SK-N-SH (cell line): Measurements from ENCODE around the gene LRRN4CL. TPM values are rescaled to one million over a fixed set of nuclear protein-coding genes. Genes with fewer than 3 reads are reported as not detected.
A peak's percentile ranks its signal among the peaks of the same experiment; 100 is the strongest.
"Not testable (repeated sequence)": the region's sequence is repeated elsewhere in the genome, so short reads cannot be mapped to it uniquely, and the experiment has no call there.

Experiments
- CTCF ChIA-PET: fragments of 300-600, 350-600 bp; formaldehyde crosslinking; extraction: SDS; loops from one replicate; lab custom pipeline; 2021; lab: Yijun Ruan, JAX
- POLR2A ChIA-PET: fragments of 350-600 bp; sonication (Branson Sonifier 250); formaldehyde crosslinking; extraction: SDS; loops from one replicate; lab custom pipeline; 2020; ENCODE audit warnings: antibody characterized with exemption, inconsistent platforms; lab: Yijun Ruan, JAX
- DNase-seq: peaks from one replicate; pipeline ENCODE4 v3.0.0; 2012
- H2AFZ ChIP-seq: fragments of 200-600 bp; sonication (generic); 2 replicates; pipeline ENCODE4 v1.8.1; 2016; ENCODE audit warnings: antibody characterized with exemption, mild to moderate bottlenecking, low read depth
- H3F3A ChIP-seq: fragments of 200-600 bp; sonication (generic); replicated peaks from 2 replicates; pipeline ENCODE3; 2016; ENCODE audit warnings: antibody characterized with exemption, mild to moderate bottlenecking; ENCODE audit not compliant: insufficient read depth
- H3K27ac ChIP-seq, 2 experiments: fragments of 200-500 bp in 1 of 2; fragments of 200-600 bp in 1 of 2; sonication (Bioruptor generic) in 1 of 2; sonication (generic), shearing (Covaris generic) in 1 of 2; 2 replicates each; pipeline versions ENCODE4 v1.5.1 to v1.6.1; 2014 to 2016; ENCODE audit warnings: low read depth in 2 of 2, inconsistent platforms in 1 of 2, low read length in 1 of 2, mild to moderate bottlenecking in 1 of 2, mixed read lengths in 1 of 2
- H3K27me3 ChIP-seq: fragments of 200-600 bp; sonication (generic), shearing (Covaris generic); 2 replicates; pipeline ENCODE4 v1.6.1; 2016; ENCODE audit warnings: mixed run types; ENCODE audit not compliant: insufficient read depth
- H3K36me3 ChIP-seq, 2 experiments: fragments of 200-500 bp in 1 of 2; fragments of 200-600 bp in 1 of 2; sonication (Bioruptor generic) in 1 of 2; sonication (generic) in 1 of 2; replicated peaks in 1 of 2; 2 replicates each; pipeline versions ENCODE3 to v1.5.1; 2014 to 2016; ENCODE audit warnings: low read length in 1 of 2, mild to moderate bottlenecking in 1 of 2; ENCODE audit not compliant: insufficient read depth in 2 of 2, control insufficient read depth in 1 of 2
- H3K4me1 ChIP-seq, 2 experiments: fragments of 200-500 bp in 1 of 2; fragments of 200-600 bp in 1 of 2; sonication (Bioruptor generic) in 1 of 2; sonication (generic), shearing (Covaris generic) in 1 of 2; 2 replicates each; pipeline versions ENCODE4 v1.5.1 to v1.6.1; 2014 to 2016; ENCODE audit warnings: low read depth in 1 of 2, low read length in 1 of 2, mixed run types in 1 of 2; ENCODE audit not compliant: insufficient read depth in 2 of 2, control insufficient read depth in 1 of 2
- H3K4me2 ChIP-seq: fragments of 200-600 bp; sonication (generic), shearing (Covaris generic); 2 replicates; pipeline ENCODE4 v1.6.1; 2017; ENCODE audit warnings: mixed run types
- H3K4me3 ChIP-seq, 2 experiments: fragments of 200-500 bp in 1 of 2; fragments of 200-600 bp in 1 of 2; sonication (Bioruptor generic) in 1 of 2; sonication (generic), shearing (Covaris generic) in 1 of 2; 2 replicates each; pipeline versions ENCODE4 v1.5.1 to v1.8.1; 2014 to 2016; ENCODE audit warnings: low read depth in 2 of 2, inconsistent platforms in 1 of 2, low read length in 1 of 2, mild to moderate bottlenecking in 1 of 2, mixed read lengths in 1 of 2, moderate library complexity in 1 of 2
- H3K79me2 ChIP-seq: fragments of 200-600 bp; sonication (generic); 2 replicates; pipeline ENCODE4 v1.8.1; 2017; ENCODE audit warnings: mild to moderate bottlenecking; ENCODE audit not compliant: insufficient read depth
- H3K9ac ChIP-seq: fragments of 200-600 bp; sonication (generic); 2 replicates; pipeline ENCODE4 v1.6.1; 2017; ENCODE audit warnings: mixed run types
- H3K9me2 ChIP-seq: fragments of 200-600 bp; sonication (generic); 2 replicates; pipeline ENCODE4 v1.6.1; 2017; ENCODE audit warnings: mixed run types
- H3K9me3 ChIP-seq: fragments of 200-600 bp; sonication (generic); 2 replicates; pipeline ENCODE4 v1.6.1; 2017; ENCODE audit warnings: mixed run types, mild to moderate bottlenecking, moderate library complexity
- H4K20me1 ChIP-seq: fragments of 200-600 bp; sonication (generic); 2 replicates; pipeline ENCODE4 v1.6.1; 2017; ENCODE audit warnings: mild to moderate bottlenecking, mixed run types; ENCODE audit not compliant: insufficient read depth
- EZH2phosphoT487 ChIP-seq: fragments of 200-600 bp; sonication (generic); IDR thresholded peaks from 2 replicates; pipeline ENCODE4 v1.6.1; 2017; ENCODE audit warnings: low read depth, mixed run types, mild to moderate bottlenecking, antibody characterized with exemption, moderate library complexity, borderline replicate concordance
- MXI1 ChIP-seq: IDR thresholded peaks from 2 replicates; pipeline ENCODE4 v1.6.1; 2012; ENCODE audit warnings: mild to moderate bottlenecking, low read depth, low read length, improper control_type of control experiment
- RAD21 ChIP-seq: IDR thresholded peaks from 2 replicates; pipeline ENCODE4 v1.6.1; 2012; ENCODE audit warnings: mild to moderate bottlenecking, low read length
- SIN3A ChIP-seq: IDR thresholded peaks from 2 replicates; pipeline ENCODE4 v1.6.1; 2012; ENCODE audit warnings: low read depth, mild to moderate bottlenecking, low read length, moderate library complexity, borderline replicate concordance
- SMC3 ChIP-seq: IDR thresholded peaks from 2 replicates; pipeline ENCODE4 v1.6.1; 2012; ENCODE audit warnings: low read depth, low read length, improper control_type of control experiment
- WGBS: methylation state at CpG from one replicate; pipeline ENCODE4 v1.1.6; 2017; ENCODE audit warnings: low lambda C conversion rate; 5-methylcytosine and 5-hydroxymethylcytosine counted together
- polyA plus RNA-seq, 3 experiments: library from polyadenylated mRNA; depleted of rRNA; stranded (reverse); fragments of >200 nt; gene quantifications; 2 replicates each; pipeline ENCODE4 v1.2.3, GENCODE V29; 2012
- TF ChIP-seq, protein P1 (sequence below): IDR thresholded peaks from 2 replicates; pipeline ENCODE4 v1.4.0; 2012; ENCODE audit warnings: low read depth
- TF ChIP-seq, protein P2 (sequence below): fragments of 200-600 bp; sonication (generic); IDR thresholded peaks from 2 replicates; pipeline ENCODE4 v1.6.1; 2017; ENCODE audit warnings: antibody characterized with exemption, mild to moderate bottlenecking, moderate library complexity

LRRN4CL gene
- polyA plus RNA-seq, 1 of the 3 experiments (the other 2 are of a cell fraction), result 0.08 TPM

DNA sequence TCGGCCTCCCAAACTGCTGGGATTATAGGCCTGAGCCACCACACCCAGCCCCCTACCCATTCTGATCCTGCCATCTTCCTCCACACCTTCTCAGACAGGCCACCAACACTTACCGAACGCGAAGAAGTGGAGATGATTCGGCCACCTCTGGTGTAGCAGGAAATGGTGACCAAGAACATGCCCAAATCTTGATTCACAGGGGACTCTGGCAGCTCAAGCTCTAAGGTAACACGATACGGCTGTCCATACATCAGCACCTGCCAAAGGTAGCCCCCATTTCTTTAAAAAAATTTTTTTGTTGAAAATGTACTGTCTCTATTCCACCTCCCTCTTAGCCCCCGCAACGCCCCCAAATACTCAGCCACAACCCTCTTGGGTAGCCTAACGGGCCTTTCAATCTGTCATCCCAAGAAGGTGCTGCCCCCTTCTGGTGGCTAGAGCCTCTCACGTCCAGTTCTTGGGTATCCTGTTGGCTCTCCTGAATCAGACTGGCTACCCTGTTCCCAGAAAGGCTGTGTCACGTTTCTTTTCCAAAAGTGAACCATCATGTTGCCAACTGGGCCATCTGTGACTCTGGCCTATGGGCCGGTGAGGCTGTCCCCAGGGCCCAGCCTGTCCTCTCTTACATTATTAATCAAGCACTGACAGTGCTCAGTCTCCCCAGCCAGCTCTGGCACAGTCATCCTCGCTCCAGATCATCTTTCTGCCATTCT is 5.3 kb upstream of the LRRN4CL start:
- H3K36me3 ChIP-seq, result peaks cover 19 to 30% of the 10 kb centered on the region in 2 experiments
- DNase-seq, result peak; percentile 81
- WGBS, result 62% methylated on average over 14 of the region's 14 CpGs
- H3K9me2 ChIP-seq, result no peaks in the 10 kb centered on the region
- no peaks in the 10 kb centered on the region for H3K9me3 ChIP-seq
- H2AFZ ChIP-seq, result no peak overlapping the region
- peaks cover 11% of the 10 kb centered on the region for H3F3A ChIP-seq
- no peaks in the 10 kb centered on the region for H3K79me2 ChIP-seq
- no peaks in the 10 kb centered on the region for H3K27me3 ChIP-seq
- no peaks in the 10 kb centered on the region for H4K20me1 ChIP-seq
- TF ChIP-seq SIN3A (0 out of 2 replicates have a peak, but pooled peaks have one; percentile 36), RAD21 (peak; percentile 68), MXI1 (0 out of 2 replicates have a peak, but pooled peaks have one; percentile 35), EZH2phosphoT487 (no peak), SMC3 (peak; percentile 64)
- TF ChIP-seq, protein P1, sequence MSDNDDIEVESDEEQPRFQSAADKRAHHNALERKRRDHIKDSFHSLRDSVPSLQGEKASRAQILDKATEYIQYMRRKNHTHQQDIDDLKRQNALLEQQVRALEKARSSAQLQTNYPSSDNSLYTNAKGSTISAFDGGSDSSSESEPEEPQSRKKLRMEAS, result no peak
- TF ChIP-seq, protein P2, sequence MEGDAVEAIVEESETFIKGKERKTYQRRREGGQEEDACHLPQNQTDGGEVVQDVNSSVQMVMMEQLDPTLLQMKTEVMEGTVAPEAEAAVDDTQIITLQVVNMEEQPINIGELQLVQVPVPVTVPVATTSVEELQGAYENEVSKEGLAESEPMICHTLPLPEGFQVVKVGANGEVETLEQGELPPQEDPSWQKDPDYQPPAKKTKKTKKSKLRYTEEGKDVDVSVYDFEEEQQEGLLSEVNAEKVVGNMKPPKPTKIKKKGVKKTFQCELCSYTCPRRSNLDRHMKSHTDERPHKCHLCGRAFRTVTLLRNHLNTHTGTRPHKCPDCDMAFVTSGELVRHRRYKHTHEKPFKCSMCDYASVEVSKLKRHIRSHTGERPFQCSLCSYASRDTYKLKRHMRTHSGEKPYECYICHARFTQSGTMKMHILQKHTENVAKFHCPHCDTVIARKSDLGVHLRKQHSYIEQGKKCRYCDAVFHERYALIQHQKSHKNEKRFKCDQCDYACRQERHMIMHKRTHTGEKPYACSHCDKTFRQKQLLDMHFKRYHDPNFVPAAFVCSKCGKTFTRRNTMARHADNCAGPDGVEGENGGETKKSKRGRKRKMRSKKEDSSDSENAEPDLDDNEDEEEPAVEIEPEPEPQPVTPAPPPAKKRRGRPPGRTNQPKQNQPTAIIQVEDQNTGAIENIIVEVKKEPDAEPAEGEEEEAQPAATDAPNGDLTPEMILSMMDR, result peak; percentile 87
- TF ChIP-seq, all 33 proteins: peak for 5
- peaks cover 3 to 4% of the 10 kb centered on the region in 2 experiments; a peak in 3 of 4 replicates for H3K4me1 ChIP-seq
- POLR2A ChIA-PET, result interaction anchor here (1.0 to 1.2 kb wide), 5 partner anchors 10 to 30 kb away, joined by 3 to 4 read pairs (median 3); partner anchors contain the start of genes C11orf98, CSKMT, LBHD1 and UQCC3
- H3K4me2 ChIP-seq, result no peak overlapping the region
- H3K4me3 ChIP-seq, result peak overlapping the region in 1 of 2 experiments; percentile 31; a peak in 1 of 4 replicates
- CTCF ChIA-PET, result interaction anchor here (0.6 to 4.6 kb wide), 27 partner anchors 10 to 299 kb away, joined by 3 to 48 read pairs (median 4); partner anchors contain the start of genes B3GAT3, BSCL2, GNG3 and HNRNPUL2
- no peak overlapping the region for H3K9ac ChIP-seq
- peak overlapping the region; percentile 23 to 27; a peak in 2 of 4 replicates for H3K27ac ChIP-seq

DNA sequence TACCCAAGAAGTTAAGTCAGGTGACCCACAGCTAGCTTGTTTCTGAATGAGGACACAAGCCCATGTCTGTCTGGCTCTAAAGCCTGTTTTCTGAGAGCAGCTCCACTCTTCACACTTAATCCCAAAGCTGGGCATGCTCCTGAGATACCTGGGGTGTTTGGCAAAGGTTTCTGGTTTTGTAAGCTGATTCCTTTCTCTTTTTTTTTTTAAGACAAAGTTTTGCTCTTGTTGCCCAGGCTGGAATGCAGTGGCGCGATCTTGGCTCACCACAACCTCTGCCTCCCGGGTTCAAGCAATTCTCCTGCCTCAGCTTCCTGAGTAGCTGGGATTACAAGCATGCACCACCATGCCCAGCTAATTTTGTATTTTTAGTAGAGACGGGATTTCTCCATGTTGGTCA is 4.3 kb upstream of the LRRN4CL start:
- not testable (repeated sequence) for H3K27ac ChIP-seq, H3K27me3 ChIP-seq, H3K4me2 ChIP-seq, H3K9me2 ChIP-seq, H3K4me3 ChIP-seq, H3K4me1 ChIP-seq, DNase-seq, H3K79me2 ChIP-seq, H2AFZ ChIP-seq, H3K9me3 ChIP-seq, H3K9ac ChIP-seq, H4K20me1 ChIP-seq
- ChIA-PET CTCF (interaction anchor here (0.9 to 4.6 kb wide), 15 partner anchors 9 to 269 kb away, joined by 3 to 48 read pairs (median 5); partner anchors contain the start of genes BSCL2, GNG3, HNRNPUL2 and UBXN1), POLR2A (interaction anchor here (1.1 kb wide), 2 partner anchors 11 to 29 kb away, joined by 3 to 4 read pairs; partner anchors contain the start of genes C11orf98 and CSKMT)
- Histone ChIP-seq H3F3A (peaks cover 13% of the 10 kb centered on the region), H3K36me3 (peaks cover 19 to 30% of the 10 kb centered on the region in 2 experiments)
- 85% methylated on average over 3 of the region's 4 CpGs for WGBS
